Endothelial cell (in vitro differentiated cells): ENCODE measurements around the gene RAPGEF2. TPM values are rescaled to one million over a fixed set of nuclear protein-coding genes. Genes with fewer than 3 reads are reported as not detected.

Source experiments
- DNase-seq: peaks from one replicate; pipeline ENCODE4 v3.0.0; 2021; ENCODE audit warnings: low spot score
- H3K27ac Mint-ChIP-seq: one replicate; pipeline ENCODE4 v1.8.0; 2021; ENCODE audit warnings: mixed read lengths, inconsistent platforms; ENCODE audit not compliant: unreplicated experiment
- H3K27me3 Mint-ChIP-seq: one replicate; pipeline ENCODE4 v1.8.0; 2021; ENCODE audit warnings: mild to moderate bottlenecking, moderate library complexity, mixed read lengths, inconsistent platforms; ENCODE audit not compliant: unreplicated experiment
- H3K36me3 Mint-ChIP-seq: one replicate; pipeline ENCODE4 v1.8.0; 2021; ENCODE audit warnings: mild to moderate bottlenecking, low read depth, mixed read lengths, inconsistent platforms; ENCODE audit not compliant: unreplicated experiment
- H3K4me1 Mint-ChIP-seq: one replicate; pipeline ENCODE4 v1.8.0; 2021; ENCODE audit warnings: mild to moderate bottlenecking, mixed read lengths, inconsistent platforms; ENCODE audit not compliant: unreplicated experiment
- H3K4me3 Mint-ChIP-seq: one replicate; pipeline ENCODE4 v1.8.0; 2021; ENCODE audit warnings: mild to moderate bottlenecking, mixed read lengths, inconsistent platforms; ENCODE audit not compliant: unreplicated experiment
- H3K9me3 Mint-ChIP-seq: one replicate; pipeline ENCODE4 v1.8.0; 2021; ENCODE audit warnings: mixed read lengths, inconsistent platforms; ENCODE audit not compliant: unreplicated experiment
- CTCF ChIP-seq: fragments of 200-600 bp; sonication (generic); IDR thresholded peaks from one replicate; pipeline ENCODE4 v1.5.0; 2021; ENCODE audit warnings: antibody characterized with exemption; ENCODE audit not compliant: unreplicated experiment
- total RNA-seq: library from RNA; stranded (reverse); fragmentation: NEBNext Ultra II Directional; extraction: Animal tissue kit (Norgen Biotek cat#: 25700); gene quantifications from one replicate; pipeline ENCODE4 v1.2.1, GENCODE V29; 2021; ENCODE audit not compliant: unreplicated experiment

Gene RAPGEF2
- total RNA-seq, 1 donor from 2014 or later: 108 TPM

- peaks cover 11% of the 10 kb centered on the region for H3K4me1 Mint-ChIP-seq
- TF ChIP-seq CTCF: no peak
- H3K27me3 Mint-ChIP-seq: peaks cover 8% of the 10 kb centered on the region
- H3K27ac Mint-ChIP-seq: no peak overlapping the region
- no peak overlapping the region for H3K4me3 Mint-ChIP-seq
- no peak for DNase-seq
- peaks cover 4% of the 10 kb centered on the region for H3K36me3 Mint-ChIP-seq
- no peaks in the 10 kb centered on the region for H3K9me3 Mint-ChIP-seq
Observed at GRCh38 chr4:159283696-159284095, 180.8 kb downstream of the RAPGEF2 start.

- Mint-ChIP-seq H3K9me3 (no peaks in the 10 kb centered on the region), H3K36me3 (peaks cover 4% of the 10 kb centered on the region), H3K4me1 (peaks cover 12% of the 10 kb centered on the region), H3K4me3 (no peak overlapping the region), H3K27ac (no peak overlapping the region), H3K27me3 (peaks cover 8% of the 10 kb centered on the region)
- DNase-seq: no peak
- no peak for TF ChIP-seq CTCF
Observed at GRCh38 chr4:159284113-159284512, 181.2 kb downstream of the RAPGEF2 start.

- H3K27ac Mint-ChIP-seq: no peak overlapping the region
- no peaks in the 10 kb centered on the region for H3K9me3 Mint-ChIP-seq
- H3K36me3 Mint-ChIP-seq: no peaks in the 10 kb centered on the region
Observed at GRCh38 chr4:159284733-159285132, 181.9 kb downstream of the RAPGEF2 start.

GRCh38 chr4:159287767-159288166, 184.9 kb downstream of the RAPGEF2 start:
- Mint-ChIP-seq H3K27ac (no peak overlapping the region), H3K9me3 (no peaks in the 10 kb centered on the region), H3K27me3 (peaks cover 5% of the 10 kb centered on the region), H3K36me3 (no peaks in the 10 kb centered on the region), H3K4me3 (no peak overlapping the region), H3K4me1 (peaks cover 15% of the 10 kb centered on the region)
- DNase-seq: no peak
- no peak for TF ChIP-seq CTCF

More at GRCh38 chr4:159284733-159285132, 181.9 kb downstream of the RAPGEF2 start:
- H3K27me3 Mint-ChIP-seq: peaks cover 5% of the 10 kb centered on the region
- peaks cover 12% of the 10 kb centered on the region for H3K4me1 Mint-ChIP-seq
- no peak overlapping the region for H3K4me3 Mint-ChIP-seq
- no peak for DNase-seq
- no peak for TF ChIP-seq CTCF

- no peak overlapping the region for H3K27ac Mint-ChIP-seq
- peaks cover 5% of the 10 kb centered on the region for H3K27me3 Mint-ChIP-seq
- no peaks in the 10 kb centered on the region for H3K9me3 Mint-ChIP-seq
- H3K4me3 Mint-ChIP-seq: no peak overlapping the region
- DNase-seq: no peak
- peaks cover 17% of the 10 kb centered on the region for H3K4me1 Mint-ChIP-seq
- H3K36me3 Mint-ChIP-seq: no peaks in the 10 kb centered on the region
- TF ChIP-seq CTCF: no peak
Observed at GRCh38 chr4:159289682-159290081, 186.8 kb downstream of the RAPGEF2 start.
